A549 (cell line): ENCODE measurements around the gene CRB2. TPM values are rescaled to one million over a fixed set of nuclear protein-coding genes. Genes with fewer than 3 reads are reported as not detected.

Experiments
- ATAC-seq, 2 experiments: fragments of 200-7000 bp in 1 of 2; fragments of >200 bp in 1 of 2; cut with Nextera tagmentation in 1 of 2; cut with Tn5 transposase in 1 of 2; 3 replicates each; pipeline versions ENCODE4 v1.8.0 to v1.9.1; 2018 to 2020; ENCODE audit warnings: mild to moderate bottlenecking in 1 of 2, moderate library complexity in 1 of 2
- CTCF ChIA-PET: fragments of 300-600 bp; sonication (Branson Sonifier 250); formaldehyde crosslinking; extraction: SDS; loops from one replicate; lab custom pipeline; 2021; ENCODE audit warnings: antibody characterized with exemption, inconsistent platforms; lab: Yijun Ruan, JAX
- POLR2A ChIA-PET: fragments of 350-600 bp; formaldehyde crosslinking; extraction: SDS; loops from one replicate; lab custom pipeline; 2021; ENCODE audit warnings: antibody characterized with exemption, inconsistent platforms; lab: Yijun Ruan, JAX
- DNase-seq, 2 experiments: peaks; one replicate each; pipeline versions ENCODE4 v3.0.0 to v3.0.0-alpha.2; 2011 to 2016; ENCODE audit warnings: low read depth in 1 of 2, low spot score in 1 of 2
- FAIRE-seq: peaks from 2 replicates; lab custom pipeline; 2011; peaks lifted over from hg19 to GRCh38; lab: Jason Lieb, UNC
- H3K27ac ChIP-seq, 2 experiments: fragments of >200 bp; sonication (Bioruptor Twin); formaldehyde crosslinking; 3 replicates each; pipeline ENCODE4 v1.5.1; 2016 to 2017
- H3K4me1 ChIP-seq: fragments of >200 bp; sonication (Bioruptor Twin); formaldehyde crosslinking; 3 replicates; pipeline ENCODE4 v1.6.1; 2016
- H3K4me2 ChIP-seq: fragments of >200 bp; sonication (Bioruptor Twin); formaldehyde crosslinking; 3 replicates; pipeline ENCODE4 v1.6.1; 2016
- H3K4me3 ChIP-seq: fragments of >200 bp; sonication (Bioruptor Twin); formaldehyde crosslinking; 3 replicates; pipeline ENCODE4 v1.5.1; 2016
- H3K9me3 ChIP-seq: fragments of >200 bp; sonication (Bioruptor Twin); formaldehyde crosslinking; 3 replicates; pipeline ENCODE4 v1.6.1; 2016
- CBX2 ChIP-seq: fragments of 200-600 bp; sonication (generic); IDR thresholded peaks from 2 replicates; pipeline ENCODE4 v1.6.1; 2016; ENCODE audit warnings: low read depth, mild to moderate bottlenecking, borderline replicate concordance
- CBX8 ChIP-seq: fragments of 200-600 bp; sonication (generic); IDR thresholded peaks from 2 replicates; pipeline ENCODE4 v1.6.1; 2016
- CEBPB ChIP-seq, 2 experiments: fragments of >200 bp in 1 of 2; sonication (Bioruptor Twin) in 1 of 2; formaldehyde crosslinking in 1 of 2; IDR thresholded peaks; 2 replicates each; pipeline ENCODE4 v1.6.1; 2012 to 2016
- EHF ChIP-seq: fragments of 250-450 bp; sonication (Bioruptor Pico); IDR thresholded peaks from 2 replicates; pipeline ENCODE4 v1.5.0; 2020; ENCODE audit warnings: mild to moderate bottlenecking
- EHMT2 ChIP-seq: fragments of 200-600 bp; sonication (generic); IDR thresholded peaks from 2 replicates; pipeline ENCODE4 v1.6.1; 2016; ENCODE audit warnings: antibody characterized with exemption, low read depth, mild to moderate bottlenecking, moderate library complexity
- ELK1 ChIP-seq: fragments of 150-350 bp; IDR thresholded peaks from 2 replicates; pipeline ENCODE4 v1.6.1; 2014; ENCODE audit warnings: low read depth, mild to moderate bottlenecking, low read length
- EP300 ChIP-seq, 2 experiments: fragments of >200 bp; sonication (Bioruptor Twin); formaldehyde crosslinking; IDR thresholded peaks; 2 replicates in 1 of 2; 3 replicates in 1 of 2; pipeline ENCODE4 v1.6.1; 2016 to 2017
- ESRRA ChIP-seq: fragments of 150-350 bp; IDR thresholded peaks from 2 replicates; pipeline ENCODE4 v1.6.1; 2014; ENCODE audit warnings: mild to moderate bottlenecking, low read length, borderline replicate concordance
- FOSL2 ChIP-seq, 2 experiments: fragments of 450-650 bp in 1 of 2; fragments of >200 bp in 1 of 2; sonication (Bioruptor Twin) in 1 of 2; formaldehyde crosslinking; IDR thresholded peaks; 2 replicates each; pipeline versions ENCODE4 v1.5.0 to v1.6.1; 2016 to 2020; ENCODE audit warnings: mild to moderate bottlenecking in 1 of 2, moderate library complexity in 1 of 2
- HOXA7 ChIP-seq: fragments of 250-450 bp; sonication (Bioruptor Pico); IDR thresholded peaks from 2 replicates; pipeline ENCODE4 v1.5.0; 2020; ENCODE audit warnings: mild to moderate bottlenecking, moderate library complexity
- HOXB5 ChIP-seq: fragments of 250-450 bp; sonication (Bioruptor Pico); IDR thresholded peaks from 2 replicates; pipeline ENCODE4 v1.5.0; 2020; ENCODE audit warnings: mild to moderate bottlenecking, moderate library complexity
- MAX ChIP-seq: IDR thresholded peaks from 2 replicates; pipeline ENCODE4 v1.6.1; 2012
- MAZ ChIP-seq: fragments of 150-350 bp; IDR thresholded peaks from 2 replicates; pipeline ENCODE4 v1.6.1; 2014; ENCODE audit warnings: antibody characterized with exemption, low read depth, low read length, borderline replicate concordance
- MYC ChIP-seq: IDR thresholded peaks from 2 replicates; pipeline ENCODE4 v1.6.1; 2012; ENCODE audit warnings: mild to moderate bottlenecking, inconsistent platforms, low read length, improper control_type of control experiment, borderline replicate concordance
- NFE2L2 ChIP-seq: fragments of 150-350 bp; conservative IDR thresholded peaks from 2 replicates; pipeline ENCODE4 v1.6.1; 2014; ENCODE audit warnings: low read length
- NR3C1 ChIP-seq: fragments of >200 bp; sonication (Bioruptor Twin); formaldehyde crosslinking; IDR thresholded peaks from 3 replicates; pipeline ENCODE4 v1.6.1; 2017
- PHF8 ChIP-seq: fragments of 200-600 bp; sonication (generic); IDR thresholded peaks from 2 replicates; pipeline ENCODE4 v1.6.1; 2016; ENCODE audit warnings: low read depth, mild to moderate bottlenecking, antibody characterized with exemption, moderate library complexity, borderline replicate concordance
- POLR2A ChIP-seq: IDR thresholded peaks from 2 replicates; pipeline ENCODE4 v1.6.1; 2012; ENCODE audit warnings: mild to moderate bottlenecking, low read length
- POLR2AphosphoS2 ChIP-seq: conservative IDR thresholded peaks from 2 replicates; pipeline ENCODE4 v1.6.1; 2012; ENCODE audit warnings: low read length, improper control_type of control experiment, inconsistent platforms
- RAD21 ChIP-seq, 2 experiments: fragments of >200 bp in 1 of 2; sonication (Bioruptor Twin) in 1 of 2; formaldehyde crosslinking in 1 of 2; IDR thresholded peaks in 1 of 2; conservative IDR thresholded peaks in 1 of 2; 2 replicates in 1 of 2; 3 replicates in 1 of 2; pipeline ENCODE4 v1.6.1; 2012 to 2018; ENCODE audit warnings: inconsistent platforms in 1 of 2
- RCOR1 ChIP-seq: fragments of 150-350 bp; IDR thresholded peaks from 2 replicates; pipeline ENCODE4 v1.6.1; 2014; ENCODE audit warnings: antibody characterized with exemption, low read length, low read depth
- RFX5 ChIP-seq: fragments of 450-650 bp; IDR thresholded peaks from 2 replicates; pipeline ENCODE4 v1.7.1; 2014; ENCODE audit warnings: antibody characterized with exemption, mild to moderate bottlenecking, moderate library complexity
- SMC3 ChIP-seq: fragments of >200 bp; sonication (Bioruptor Twin); formaldehyde crosslinking; IDR thresholded peaks from 3 replicates; pipeline ENCODE4 v1.6.1; 2018; ENCODE audit warnings: inconsistent platforms
- USF2 ChIP-seq: fragments of 450-650 bp; IDR thresholded peaks from 2 replicates; pipeline ENCODE4 v1.6.1; 2014; ENCODE audit warnings: antibody characterized with exemption
- ZC3H11A ChIP-seq: fragments of 450-650 bp; IDR thresholded peaks from 2 replicates; pipeline ENCODE4 v1.6.1; 2014; ENCODE audit warnings: antibody characterized with exemption, mild to moderate bottlenecking
- WGBS: methylation state at CpG from one replicate; pipeline ENCODE4 v1.1.6; 2017; ENCODE audit errors: missing lambda C conversion rate; 5-methylcytosine and 5-hydroxymethylcytosine counted together
- polyA plus RNA-seq, 4 experiments: library from polyadenylated mRNA; depleted of rRNA in 3 of 4; stranded (reverse); fragments of >200 nt; fragmentation: RNase III in 1 of 4; extraction: RNeasy Plus Mini Kit Qiagen cat#74134 plus additional on column Dnase treatment in 1 of 4; gene quantifications; 2 replicates in 3 of 4; 3 replicates in 1 of 4; pipeline ENCODE4 v1.2.3, GENCODE V29; 2011 to 2017
- TF ChIP-seq, protein P1 (sequence below): fragments of >200 bp; sonication (Bioruptor Twin); formaldehyde crosslinking; IDR thresholded peaks from 2 replicates; pipeline ENCODE4 v1.6.1; 2016
- TF ChIP-seq, protein P2 (sequence below): fragments of 250-450 bp; sonication (Bioruptor Pico); IDR thresholded peaks from 2 replicates; pipeline ENCODE4 v1.5.0; 2021; ENCODE audit warnings: mild to moderate bottlenecking, moderate library complexity, borderline replicate concordance

CRB2 gene
- polyA plus RNA-seq, 2 of the 4 experiments (the other 2 are of a cell fraction): 0.01 to 0.05 TPM

- ChIA-PET POLR2A (no interaction called here), CTCF (interaction anchor here (0.7 to 11.4 kb wide), 6 partner anchors 16 to 287 kb away, joined by 3 to 84 read pairs (median 4); partner anchors contain the start of gene CRB2)
- WGBS: 79% methylated on average over 5 of the region's 29 CpGs
- H3K4me1 ChIP-seq: peaks cover 11% of the 10 kb centered on the region
- no peak overlapping the region for H3K4me3 ChIP-seq
- DNase-seq (peak in 1 of 2 experiments; percentile 41), ATAC-seq (peak; percentile 21 to 60; a peak in 4 of 6 replicates), FAIRE-seq (no peak)
- no peak overlapping the region for H3K27ac ChIP-seq
- no peaks in the 10 kb centered on the region for H3K9me3 ChIP-seq
- H3K4me2 ChIP-seq: no peak overlapping the region
- TF ChIP-seq PHF8 (no peak), RAD21 (conservative IDR thresholded peaks at IDR 0.05 in 1 of 2, IDR thresholded peaks at IDR 0.05 in 1 of 2) (peak in 1 of 2 experiments; percentile 28; a peak in 2 of 5 replicates)
These were observed 14.7 kb downstream of the CRB2 start for GRCh38 chr9:123370526-123371227.

DNA sequence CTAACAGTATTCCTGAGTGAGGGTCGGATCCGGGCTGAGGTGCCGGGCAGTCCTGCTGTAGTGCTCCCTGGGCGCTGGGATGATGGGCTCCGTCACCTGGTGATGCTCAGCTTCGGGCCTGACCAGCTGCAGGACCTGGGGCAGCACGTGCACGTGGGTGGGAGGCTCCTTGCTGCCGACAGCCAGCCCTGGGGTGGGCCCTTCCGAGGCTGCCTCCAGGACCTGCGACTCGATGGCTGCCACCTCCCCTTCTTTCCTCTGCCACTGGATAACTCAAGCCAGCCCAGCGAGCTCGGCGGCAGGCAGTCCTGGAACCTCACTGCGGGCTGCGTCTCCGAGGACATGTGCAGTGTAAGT, 15.2 kb downstream of the CRB2 start:
- CTCF ChIA-PET: interaction anchor here (1.4 to 11.4 kb wide), 5 partner anchors 10 to 31 kb away, joined by 3 to 84 read pairs (median 6); partner anchors contain the start of gene CRB2

GRCh38 chr9:123371805-123372590, 16.0 kb downstream of the CRB2 start:
- ChIA-PET CTCF (interaction anchor here (1.1 to 11.4 kb wide), 6 partner anchors 9 to 291 kb away, joined by 3 to 84 read pairs (median 4); partner anchors contain the start of gene CRB2), POLR2A (no interaction called here)
- DNase-seq (no peak), ATAC-seq (no peak), FAIRE-seq (no peak)
- H3K4me2 ChIP-seq: no peak overlapping the region
- no peak for TF ChIP-seq POLR2AphosphoS2
- TF ChIP-seq MYC: no peak
- TF ChIP-seq USF2: no peak
- TF ChIP-seq HOXA7: no peak
- no peak for TF ChIP-seq HOXB5
- TF ChIP-seq NFE2L2: no peak
- TF ChIP-seq EHF: no peak
- TF ChIP-seq ESRRA: no peak
- TF ChIP-seq ELK1: no peak
- TF ChIP-seq RAD21 (conservative IDR thresholded peaks at IDR 0.05 in 1 of 2, IDR thresholded peaks at IDR 0.05 in 1 of 2): no peak
- TF ChIP-seq NR3C1: no peak
- no peak for TF ChIP-seq ZC3H11A
- H3K27ac ChIP-seq: no peak overlapping the region
- H3K9me3 ChIP-seq: no peaks in the 10 kb centered on the region
- H3K4me3 ChIP-seq: no peak overlapping the region
- 79% methylated on average over 8 of the region's 14 CpGs for WGBS
- H3K4me1 ChIP-seq: peaks cover 11% of the 10 kb centered on the region

More for the DNA sequence above, 15.2 kb downstream of the CRB2 start:
- no peak overlapping the region for H3K27ac ChIP-seq
- FAIRE-seq (no peak), ATAC-seq (peak in 1 of 2 experiments; percentile 2; a peak in 2 of 6 replicates), DNase-seq (no peak)
- H3K9me3 ChIP-seq: no peaks in the 10 kb centered on the region
- POLR2A ChIA-PET: no interaction called here
- H3K4me3 ChIP-seq: no peak overlapping the region
- no peak for TF ChIP-seq EHMT2
- TF ChIP-seq CBX2: no peak
- TF ChIP-seq HOXA7: no peak
- no peak for TF ChIP-seq EP300 (IDR thresholded peaks at IDR 0.05)
- TF ChIP-seq FOSL2 (IDR thresholded peaks at IDR 0.05): no peak
- TF ChIP-seq FOSL2 (CRISPR knock-in tag; IDR thresholded peaks at IDR 0.05): no peak
- TF ChIP-seq MAZ: no peak
- TF ChIP-seq POLR2AphosphoS2: no peak
- TF ChIP-seq, protein P1, sequence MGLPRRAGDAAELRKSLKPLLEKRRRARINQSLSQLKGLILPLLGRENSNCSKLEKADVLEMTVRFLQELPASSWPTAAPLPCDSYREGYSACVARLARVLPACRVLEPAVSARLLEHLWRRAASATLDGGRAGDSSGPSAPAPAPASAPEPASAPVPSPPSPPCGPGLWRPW: no peak
- TF ChIP-seq RFX5: no peak
- no peak for TF ChIP-seq ESRRA
- no peak for TF ChIP-seq MYC
- TF ChIP-seq RAD21 (conservative IDR thresholded peaks at IDR 0.05 in 1 of 2, IDR thresholded peaks at IDR 0.05 in 1 of 2): no peak
- TF ChIP-seq CBX8: no peak
- TF ChIP-seq MAX: no peak
- no peak for TF ChIP-seq RCOR1
- TF ChIP-seq CEBPB (IDR thresholded peaks at IDR 0.05): no peak
- TF ChIP-seq, protein P2, sequence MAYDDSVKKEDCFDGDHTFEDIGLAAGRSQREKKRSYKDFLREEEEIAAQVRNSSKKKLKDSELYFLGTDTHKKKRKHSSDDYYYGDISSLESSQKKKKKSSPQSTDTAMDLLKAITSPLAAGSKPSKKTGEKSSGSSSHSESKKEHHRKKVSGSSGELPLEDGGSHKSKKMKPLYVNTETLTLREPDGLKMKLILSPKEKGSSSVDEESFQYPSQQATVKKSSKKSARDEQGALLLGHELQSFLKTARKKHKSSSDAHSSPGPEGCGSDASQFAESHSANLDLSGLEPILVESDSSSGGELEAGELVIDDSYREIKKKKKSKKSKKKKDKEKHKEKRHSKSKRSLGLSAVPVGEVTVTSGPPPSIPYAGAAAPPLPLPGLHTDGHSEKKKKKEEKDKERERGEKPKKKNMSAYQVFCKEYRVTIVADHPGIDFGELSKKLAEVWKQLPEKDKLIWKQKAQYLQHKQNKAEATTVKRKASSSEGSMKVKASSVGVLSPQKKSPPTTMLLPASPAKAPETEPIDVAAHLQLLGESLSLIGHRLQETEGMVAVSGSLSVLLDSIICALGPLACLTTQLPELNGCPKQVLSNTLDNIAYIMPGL (CRISPR knock-in tag): no peak
- TF ChIP-seq SMC3: no peak
- TF ChIP-seq PHF8: no peak
- TF ChIP-seq POLR2A: no peak
- H3K4me2 ChIP-seq: no peak overlapping the region
- peaks cover 11% of the 10 kb centered on the region for H3K4me1 ChIP-seq
- 80% methylated on average over 7 of the region's 18 CpGs for WGBS
